Neuronal stem cell (in vitro differentiated cells): ENCODE results near the gene MRTFB.

Experiments used
- DNase-seq: peaks from one replicate; pipeline ENCODE4 v3.0.0-alpha.2; 2013; ENCODE audit warnings: low spot score
- H2AFZ ChIP-seq: one replicate; pipeline ENCODE4 v1.6.1; 2013; ENCODE audit warnings: mild to moderate bottlenecking, low read length, inconsistent platforms
- H2AK5ac ChIP-seq: 2 replicates; pipeline ENCODE4 v1.6.1; 2013; ENCODE audit warnings: low read depth, mild to moderate bottlenecking, inconsistent platforms, low read length, moderate library complexity, mixed read lengths
- H2BK120ac ChIP-seq: 2 replicates; pipeline ENCODE4 v1.6.1; 2013; ENCODE audit warnings: low read depth, mild to moderate bottlenecking, inconsistent platforms, low read length, moderate library complexity, mixed read lengths
- H2BK12ac ChIP-seq: one replicate; pipeline ENCODE4 v1.6.1; 2013; ENCODE audit warnings: low read length, inconsistent platforms
- H2BK15ac ChIP-seq: 2 replicates; pipeline ENCODE4 v1.6.1; 2013; ENCODE audit warnings: mild to moderate bottlenecking, low read length, inconsistent platforms, mixed read lengths
- H2BK5ac ChIP-seq: one replicate; pipeline ENCODE4 v1.6.1; 2013; ENCODE audit warnings: inconsistent platforms, mild to moderate bottlenecking, low read length, moderate library complexity
- H3K14ac ChIP-seq: one replicate; pipeline ENCODE4 v1.6.1; 2013; ENCODE audit warnings: low read length, inconsistent platforms
- H3K18ac ChIP-seq: 2 replicates; pipeline ENCODE4 v1.6.1; 2013; ENCODE audit warnings: low read length, inconsistent platforms
- H3K23ac ChIP-seq: 2 replicates; pipeline ENCODE4 v1.6.1; 2013; ENCODE audit warnings: low read depth, mild to moderate bottlenecking, mixed read lengths, low read length, inconsistent platforms; ENCODE audit not compliant: poor library complexity
- H3K27ac ChIP-seq: replicated peaks from 3 replicates; pipeline ENCODE4 v1.5.1; 2013; ENCODE audit warnings: low read length, inconsistent platforms
- H3K27me3 ChIP-seq, 3 experiments: 2 replicates each; pipeline ENCODE4 v1.6.1; 2013; ENCODE audit warnings: low read length in 3 of 3, mild to moderate bottlenecking in 2 of 3, inconsistent platforms in 1 of 3, low read depth in 1 of 3, mixed read lengths in 1 of 3, moderate library complexity in 1 of 3; ENCODE audit not compliant: control insufficient read depth in 3 of 3, insufficient read depth in 3 of 3
- H3K36me3 ChIP-seq, 2 donors: replicated peaks in 1 of 2; 2 replicates each; pipeline ENCODE4 v1.6.1; 2013; ENCODE audit warnings: low read length in 2 of 2; ENCODE audit not compliant: control insufficient read depth in 2 of 2, insufficient read depth in 2 of 2
- H3K4ac ChIP-seq: 2 replicates; pipeline ENCODE4 v1.6.1; 2013; ENCODE audit warnings: inconsistent platforms, mild to moderate bottlenecking, low read length, moderate library complexity
- H3K4me1 ChIP-seq, 2 donors: 1 replicate in 1 of 2; 2 replicates in 1 of 2; pipeline ENCODE4 v1.6.1; 2013; ENCODE audit warnings: low read length in 2 of 2, low read depth in 1 of 2; ENCODE audit not compliant: control insufficient read depth in 2 of 2, insufficient read depth in 1 of 2
- H3K4me2 ChIP-seq: one replicate; pipeline ENCODE4 v1.6.1; 2013; ENCODE audit warnings: mild to moderate bottlenecking, low read length, inconsistent platforms; ENCODE audit not compliant: insufficient read depth, poor library complexity, severe bottlenecking
- H3K4me3 ChIP-seq, 2 donors: 2 replicates each; pipeline ENCODE4 v1.5.1; 2013; ENCODE audit warnings: low read length in 2 of 2, mild to moderate bottlenecking in 2 of 2, inconsistent platforms in 1 of 2, moderate library complexity in 1 of 2
- H3K79me1 ChIP-seq: one replicate; pipeline ENCODE4 v1.6.1; 2013; ENCODE audit warnings: low read depth, mild to moderate bottlenecking, inconsistent platforms, low read length, moderate library complexity
- H3K9ac ChIP-seq: one replicate; pipeline ENCODE4 v1.6.1; 2013; ENCODE audit warnings: mild to moderate bottlenecking, low read depth, low read length, inconsistent platforms; ENCODE audit not compliant: poor library complexity
- H3K9me3 ChIP-seq, 2 donors: replicated peaks in 1 of 2; 2 replicates each; pipeline versions ENCODE3 to v1.6.1; 2013; ENCODE audit warnings: low read length in 2 of 2, mild to moderate bottlenecking in 2 of 2, inconsistent platforms in 1 of 2, low read depth in 1 of 2, mixed read lengths in 1 of 2, moderate library complexity in 1 of 2; ENCODE audit not compliant: control insufficient read depth in 2 of 2, insufficient read depth in 1 of 2
- H4K8ac ChIP-seq: one replicate; pipeline ENCODE4 v1.6.1; 2013; ENCODE audit warnings: low read depth, mild to moderate bottlenecking, inconsistent platforms, low read length, moderate library complexity
- H4K91ac ChIP-seq: one replicate; pipeline ENCODE4 v1.6.1; 2013; ENCODE audit warnings: low read length, low read depth, mild to moderate bottlenecking, inconsistent platforms; ENCODE audit not compliant: poor library complexity
- WGBS, 2 donors: extraction: QIAGEN DNeasy Blood & Tissue Kit; methylation state at CpG; one replicate each; pipeline ENCODE4 v1.1.7; 2013; ENCODE audit warnings: missing lambda C conversion rate in 2 of 2, mixed read lengths in 1 of 2; ENCODE audit not compliant: insufficient read length in 2 of 2, insufficient replicate concordance in 1 of 2; ENCODE audit errors: extremely low coverage in 2 of 2; 5-methylcytosine and 5-hydroxymethylcytosine counted together

MRTFB gene

DNA sequence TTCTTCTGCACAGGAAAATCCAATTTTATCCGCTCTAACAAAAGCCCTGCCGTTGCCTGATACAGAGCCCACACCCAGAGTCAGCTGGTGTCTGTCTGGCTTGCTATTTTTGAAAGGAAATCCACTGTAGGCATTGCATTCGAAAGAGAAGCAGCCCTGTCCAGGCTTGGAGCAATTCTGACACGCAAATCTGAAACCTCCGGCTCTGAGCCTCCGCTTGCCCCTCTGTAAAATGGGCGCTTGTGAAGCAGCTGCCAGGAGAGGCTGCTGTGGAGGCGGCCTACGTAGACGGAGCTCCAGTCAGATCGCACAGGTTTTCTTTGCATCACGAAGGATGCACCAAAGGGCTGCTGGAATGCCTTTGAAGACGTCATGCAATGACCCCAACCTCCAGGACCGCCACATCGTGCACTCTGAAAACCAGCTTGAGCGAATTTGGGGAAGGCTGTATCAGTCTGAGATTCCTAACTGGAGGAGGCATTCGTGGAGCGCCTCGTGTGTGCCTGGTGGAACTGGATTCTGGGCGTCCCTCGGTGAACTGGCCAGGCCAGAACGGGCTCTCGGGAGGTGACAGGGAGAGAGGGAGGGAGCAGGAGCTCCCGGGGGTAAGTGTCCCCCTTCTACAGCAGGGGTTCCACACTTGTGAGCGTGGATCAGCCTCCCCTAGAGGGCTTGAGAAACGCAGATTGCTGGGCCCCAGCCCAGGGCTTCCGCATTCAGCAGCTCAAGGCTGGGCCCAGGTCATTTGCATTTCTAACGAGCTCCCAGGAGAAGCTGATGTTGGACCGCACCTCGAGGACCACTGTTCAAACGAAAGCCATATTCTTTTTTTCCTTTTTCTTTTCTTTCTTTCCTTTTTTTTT is 215.5 kb downstream of the MRTFB start:
- Histone ChIP-seq H3K9ac (no peak overlapping the region), H2AFZ (peak overlapping the region; percentile 65), H3K4ac (no peak overlapping the region), H3K36me3 (no peaks in the 10 kb centered on the region), H3K27me3 (peaks cover 0 to 5% (median 0%) of the 10 kb centered on the region in 3 experiments), H4K91ac (no peak overlapping the region), H3K4me2 (peak overlapping the region; percentile 75), H2BK5ac (no peak overlapping the region), H3K79me1 (no peaks in the 10 kb centered on the region), H3K18ac (peak overlapping the region; percentile 66), H4K8ac (no peak overlapping the region), H2AK5ac (no peak overlapping the region), H3K14ac (no peak overlapping the region), H3K9me3 (peaks cover 6 to 12% of the 10 kb centered on the region in 2 donors), H3K4me1 (peaks cover 4 to 7% of the 10 kb centered on the region in 2 donors), H3K27ac (peak overlapping the region; percentile 48), H2BK120ac (no peak overlapping the region), H2BK15ac (peak overlapping the region; percentile 1), H2BK12ac (no peak overlapping the region), H3K4me3 (peak overlapping the region; percentile 54 to 82), H3K23ac (no peak overlapping the region)
- WGBS, 2 donors, result no CpG with 5 or more reads among the region's 31 CpGs
- no peak for DNase-seq

DNA sequence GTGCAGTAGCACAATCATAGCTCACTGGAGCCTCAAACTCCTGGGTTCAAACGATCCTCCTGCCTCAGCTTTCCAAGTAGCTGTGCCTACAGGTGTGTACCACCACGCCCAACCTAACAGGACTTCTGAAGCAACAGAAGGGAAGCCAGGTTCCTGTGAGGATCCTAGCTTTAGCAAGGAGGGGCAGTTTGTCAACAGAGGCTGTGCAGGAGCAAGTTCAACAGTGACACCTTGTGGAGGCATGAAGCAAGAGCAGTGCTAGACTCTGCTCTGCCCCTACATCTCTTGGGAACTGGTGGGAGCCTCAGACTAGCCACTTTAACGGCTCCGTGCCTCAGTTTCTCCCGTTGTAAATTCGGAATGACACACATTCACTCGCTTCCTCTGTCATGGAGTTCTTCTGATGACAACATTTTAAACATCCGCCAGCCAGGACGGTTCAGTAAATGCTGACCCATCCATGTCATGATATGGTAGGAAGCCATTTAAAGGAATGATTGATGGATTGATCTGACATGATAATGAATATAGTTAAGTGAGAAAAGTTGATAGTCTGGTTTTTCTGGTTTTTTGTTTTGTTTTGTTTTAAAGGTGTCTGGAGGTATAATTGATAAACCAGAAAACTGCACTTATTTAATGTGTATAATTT is 218.7 kb downstream of the MRTFB start:
- H2BK12ac ChIP-seq, result no peak overlapping the region
- no peaks in the 10 kb centered on the region for H3K36me3 ChIP-seq
- no peak overlapping the region for H3K14ac ChIP-seq
- no peak overlapping the region for H3K9ac ChIP-seq
- H3K79me1 ChIP-seq, result no peaks in the 10 kb centered on the region
- H3K4ac ChIP-seq, result no peak overlapping the region
- peaks cover 6 to 12% of the 10 kb centered on the region in 2 donors for H3K9me3 ChIP-seq
- H3K18ac ChIP-seq, result no peak overlapping the region
- H3K27me3 ChIP-seq, result no peaks in the 10 kb centered on the region
- WGBS, 2 donors, result no CpG with 5 or more reads among the region's 9 CpGs
- H3K4me1 ChIP-seq, result peaks cover 0 to 5% of the 10 kb centered on the region in 2 donors
- no peak overlapping the region for H2AK5ac ChIP-seq
- no peak overlapping the region for H4K91ac ChIP-seq
- no peak overlapping the region for H3K27ac ChIP-seq
- DNase-seq, result no peak
- no peak overlapping the region for H2BK15ac ChIP-seq
- H3K4me2 ChIP-seq, result no peak overlapping the region
- no peak overlapping the region for H2BK5ac ChIP-seq
- no peak overlapping the region for H2BK120ac ChIP-seq
- no peak overlapping the region for H3K23ac ChIP-seq
- H4K8ac ChIP-seq, result no peak overlapping the region
- no peak overlapping the region for H3K4me3 ChIP-seq
- H2AFZ ChIP-seq, result no peak overlapping the region

DNA sequence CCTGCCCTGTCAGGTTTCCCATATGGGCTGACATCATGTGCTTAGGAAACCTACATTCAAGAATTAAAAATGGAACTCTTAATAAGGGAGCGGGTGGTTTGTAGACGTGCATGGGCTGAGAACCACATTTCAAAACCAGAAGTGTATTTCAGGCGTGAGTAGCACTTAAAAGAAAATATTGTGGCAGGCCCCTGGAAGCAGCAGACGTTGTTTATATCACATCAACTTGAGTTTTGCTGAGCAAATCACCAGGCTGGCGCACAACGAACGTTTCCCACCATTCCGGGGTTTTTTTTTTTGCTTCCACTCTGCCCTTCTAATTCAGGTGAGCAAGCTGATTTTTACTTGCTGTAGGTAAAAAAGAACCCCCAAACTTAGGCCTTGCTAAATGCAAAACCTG is 220.2 kb downstream of the MRTFB start:
- H4K8ac ChIP-seq, result no peak overlapping the region
- H4K91ac ChIP-seq, result no peak overlapping the region
- H3K79me1 ChIP-seq, result no peaks in the 10 kb centered on the region
- H2AFZ ChIP-seq, result no peak overlapping the region
- WGBS, 2 donors, result no CpG with 5 or more reads among the region's 8 CpGs
- peaks cover 0 to 4% of the 10 kb centered on the region in 2 donors for H3K4me1 ChIP-seq
- no peak for DNase-seq
- peaks cover 6 to 12% of the 10 kb centered on the region in 2 donors for H3K9me3 ChIP-seq
- no peak overlapping the region for H2AK5ac ChIP-seq
- H2BK120ac ChIP-seq, result no peak overlapping the region
- H2BK5ac ChIP-seq, result no peak overlapping the region
- H3K23ac ChIP-seq, result no peak overlapping the region
- H2BK12ac ChIP-seq, result no peak overlapping the region
- H3K27me3 ChIP-seq, result no peaks in the 10 kb centered on the region
- H3K4ac ChIP-seq, result no peak overlapping the region
- no peak overlapping the region for H3K9ac ChIP-seq
- H3K18ac ChIP-seq, result no peak overlapping the region
- H3K36me3 ChIP-seq, result no peaks in the 10 kb centered on the region
- H3K4me3 ChIP-seq, result no peak overlapping the region
- no peak overlapping the region for H2BK15ac ChIP-seq
- no peak overlapping the region for H3K4me2 ChIP-seq
- H3K27ac ChIP-seq, result no peak overlapping the region
- no peak overlapping the region for H3K14ac ChIP-seq
